GM21717 (cell line): ENCODE results near the gene KRT20.
"Not testable (repeated sequence)": the region's sequence is repeated elsewhere in the genome, so short reads cannot be mapped to it uniquely, and the experiment has no call there.

Source experiments
- ATAC-seq: cut with Tn5 transposase; IDR thresholded peaks from one replicate; pipeline ENCODE4 v1.9.1; 2021; ENCODE audit warnings: mild to moderate bottlenecking, moderate library complexity; ENCODE audit not compliant: unreplicated experiment

KRT20 gene

GRCh38 chr17:40900809-40901356 lies 15.8 kb upstream of the KRT20 start:
- ATAC-seq, result no peak

- no peak for ATAC-seq
Measured at GRCh38 chr17:40896916-40897455, 11.9 kb upstream of the KRT20 start.

- no peak for ATAC-seq
Measured at GRCh38 chr17:40895106-40895730, 10.2 kb upstream of the KRT20 start.

- ATAC-seq, result no peak
Measured at GRCh38 chr17:40888196-40888720, 3.2 kb upstream of the KRT20 start.

DNA sequence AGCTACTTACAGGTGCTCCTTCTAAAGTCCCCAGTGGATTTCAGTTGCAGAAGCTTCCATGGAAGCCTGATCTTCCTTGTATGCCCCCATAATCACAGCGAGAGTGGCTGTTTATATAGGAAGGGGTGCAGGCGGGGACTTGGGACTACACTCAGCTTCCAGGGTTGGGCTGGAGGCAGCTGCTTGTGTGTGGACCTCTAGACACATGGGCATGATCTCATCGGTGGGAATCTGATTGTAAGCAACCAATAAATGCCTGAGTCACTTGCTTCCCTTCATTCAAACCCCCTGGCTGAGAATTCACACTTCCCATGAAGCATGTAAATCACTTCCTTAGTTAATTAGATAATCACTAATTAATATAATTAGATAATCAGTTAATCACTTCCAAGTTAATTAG lies 1.0 kb upstream of the KRT20 start:
- no peak for ATAC-seq

DNA sequence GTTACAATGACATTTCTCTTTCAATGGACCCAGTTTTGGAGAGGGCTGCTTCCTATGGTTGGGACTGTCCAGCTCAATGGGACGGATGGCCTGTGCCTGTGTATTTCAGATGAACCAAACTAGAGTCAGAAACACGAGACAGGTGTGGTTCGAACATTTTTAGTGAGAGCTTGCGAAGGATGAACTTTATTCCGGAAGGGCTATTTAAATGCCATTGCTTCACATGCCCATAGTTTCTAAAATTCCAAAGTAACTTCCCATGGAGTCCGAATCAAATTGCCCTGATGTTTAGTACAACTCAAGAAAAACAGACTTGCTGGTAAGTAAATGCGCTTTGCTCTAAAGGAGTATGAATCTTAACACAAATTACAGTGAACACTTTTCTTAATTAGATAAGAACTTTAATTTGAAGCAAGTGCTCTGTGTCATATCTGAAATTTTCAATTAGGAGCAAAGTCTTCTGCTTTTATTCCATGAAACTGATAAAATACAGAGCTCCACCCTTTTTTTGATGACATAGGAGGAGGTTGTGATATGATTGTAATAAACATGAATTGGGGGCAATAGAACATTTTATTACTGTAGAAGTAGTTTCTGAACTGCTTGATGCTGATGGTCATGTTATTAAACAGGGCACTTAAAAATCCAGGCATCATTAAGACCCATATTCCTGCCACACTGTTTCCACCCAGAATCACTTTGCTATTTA lies 1.3 kb downstream of the KRT20 start:
- no peak for ATAC-seq

DNA sequence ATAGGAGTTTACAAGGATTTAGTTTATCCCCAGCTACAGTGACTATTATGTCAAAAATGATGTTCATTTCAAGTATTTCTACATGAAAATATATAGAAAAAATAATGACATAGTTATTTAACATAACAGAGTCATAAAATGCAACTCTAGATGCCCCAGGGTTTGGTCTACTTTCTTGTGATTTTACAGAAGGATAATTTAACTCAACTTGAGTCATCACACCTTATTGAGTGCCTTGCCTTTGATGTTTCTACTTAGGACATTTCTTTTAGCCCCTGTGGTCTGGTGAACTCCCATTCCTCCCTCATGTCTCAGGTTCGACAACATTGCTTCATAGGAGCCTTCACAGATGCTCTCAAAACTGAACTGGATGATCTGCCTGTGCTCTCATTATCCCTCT lies 2.0 kb downstream of the KRT20 start:
- ATAC-seq, result no peak

GRCh38 chr17:40879026-40879425 lies 6.0 kb downstream of the KRT20 start:
- no peak for ATAC-seq

GRCh38 chr17:40878044-40878443 lies 7.0 kb downstream of the KRT20 start:
- ATAC-seq, result no peak

DNA sequence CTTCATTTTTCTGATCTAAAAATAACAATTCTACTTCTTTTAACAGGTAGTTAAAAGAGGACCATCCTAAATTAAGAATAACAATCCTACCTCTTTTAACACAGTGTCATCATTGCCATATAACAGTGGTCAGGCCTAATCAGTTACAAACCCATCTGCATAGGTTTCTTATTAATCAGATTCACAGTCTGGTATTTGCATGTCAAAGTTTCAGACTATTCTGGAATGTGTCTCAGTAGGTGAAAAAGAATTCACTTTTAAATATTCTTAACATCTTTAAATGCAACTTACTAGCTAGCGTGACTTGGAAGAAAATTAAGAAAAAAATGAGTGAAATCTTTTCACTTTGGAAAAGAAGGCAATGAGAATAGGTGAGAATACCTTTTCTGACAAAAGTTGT lies 11.2 kb downstream of the KRT20 start:
- ATAC-seq, result no peak

- no peak for ATAC-seq
Measured at GRCh38 chr17:40873255-40873654, 11.8 kb downstream of the KRT20 start.

DNA sequence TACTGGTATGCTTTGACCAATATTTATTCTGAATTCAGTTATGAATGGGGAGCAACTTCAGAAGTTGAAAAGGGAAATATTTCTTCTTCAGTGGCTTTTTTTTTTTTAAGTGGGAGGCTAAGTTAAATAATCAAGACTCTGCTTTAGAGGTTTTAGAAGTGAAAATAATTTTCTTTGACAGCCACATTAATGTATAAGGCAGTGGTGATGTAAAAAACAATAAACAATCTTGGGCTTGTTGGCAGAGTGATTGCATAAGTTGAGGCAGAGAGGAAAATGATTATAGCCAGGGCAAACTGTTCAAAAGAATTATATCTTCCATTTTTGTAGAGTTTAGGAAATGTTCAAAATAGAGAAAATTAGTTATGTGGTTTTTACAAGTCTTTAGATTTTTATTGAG lies 12.6 kb downstream of the KRT20 start:
- no peak for ATAC-seq

- no peak for ATAC-seq
Measured at GRCh38 chr17:40871316-40871715, 13.7 kb downstream of the KRT20 start.

GRCh38 chr17:40870136-40870535 lies 14.9 kb downstream of the KRT20 start:
- no peak for ATAC-seq

DNA sequence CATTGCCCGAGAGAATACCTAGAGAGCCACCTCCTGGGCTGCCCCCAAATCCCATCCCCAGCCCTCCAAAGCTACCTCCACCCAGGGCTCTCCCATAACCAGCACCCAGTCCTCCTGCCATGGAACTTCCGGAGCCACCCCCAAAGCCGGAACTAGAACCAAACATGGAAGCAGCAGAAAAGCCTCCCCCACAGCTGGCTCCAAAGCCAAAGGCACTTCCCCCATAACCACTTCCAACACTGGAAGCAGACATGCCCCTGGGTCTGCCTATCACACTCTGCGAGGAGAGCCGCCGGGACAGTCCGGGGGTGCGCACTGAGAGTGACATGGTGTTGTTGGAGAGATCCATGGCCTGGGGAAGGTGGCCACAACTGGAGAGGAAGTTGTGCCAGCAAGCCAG lies 18.2 kb downstream of the KRT20 start, which contains the start of gene KRT12:
Gene KRT12, minus strand, starts transcription at position 386 of the 400 bp plus-strand sequence. Its CDS starts 37 bp downstream, at position 349.
- no peak for ATAC-seq

GRCh38 chr17:40864661-40865390 lies 20.2 kb downstream of the KRT20 start:
- ATAC-seq, result no peak

DNA sequence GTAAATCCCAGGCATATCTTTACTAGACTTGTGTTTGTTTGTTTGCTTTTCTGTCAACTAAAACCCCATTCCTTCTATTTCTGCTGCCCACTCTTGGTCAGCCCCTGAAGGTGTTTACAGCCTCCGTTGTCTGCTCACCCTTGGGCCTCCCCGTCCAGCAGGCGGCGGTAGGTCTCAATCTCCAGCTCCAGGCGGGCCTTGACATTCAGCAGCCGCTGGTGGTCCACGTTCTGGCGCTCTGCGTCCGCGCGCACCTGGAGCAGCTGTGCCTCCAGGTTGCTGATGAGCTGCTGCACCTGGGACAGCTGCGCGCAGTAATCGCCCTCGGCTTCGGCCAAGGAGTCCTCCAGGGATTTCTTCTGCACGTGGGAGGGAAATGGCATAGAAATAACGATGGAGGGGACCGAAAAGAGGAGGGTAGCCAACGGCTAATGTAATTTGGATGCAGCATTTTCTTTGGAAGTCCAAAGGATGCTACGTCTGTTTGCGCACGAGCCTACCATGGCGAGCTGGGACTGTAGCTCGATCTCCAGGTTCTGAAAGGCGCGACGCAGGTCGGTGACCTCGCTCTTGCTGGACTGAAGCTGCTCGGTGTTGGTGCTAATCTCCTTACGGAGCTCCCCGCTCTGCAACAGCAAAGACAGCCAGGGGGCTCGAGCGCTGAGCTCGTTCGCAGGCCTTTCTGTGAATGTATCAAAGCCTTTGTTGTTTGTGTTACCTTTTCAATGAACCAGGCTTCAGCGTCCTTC lies 21.9 kb downstream of the KRT20 start:
- ATAC-seq, result no peak

- no peak for ATAC-seq
Measured at GRCh38 chr17:40859536-40859935, 25.5 kb downstream of the KRT20 start.

DNA sequence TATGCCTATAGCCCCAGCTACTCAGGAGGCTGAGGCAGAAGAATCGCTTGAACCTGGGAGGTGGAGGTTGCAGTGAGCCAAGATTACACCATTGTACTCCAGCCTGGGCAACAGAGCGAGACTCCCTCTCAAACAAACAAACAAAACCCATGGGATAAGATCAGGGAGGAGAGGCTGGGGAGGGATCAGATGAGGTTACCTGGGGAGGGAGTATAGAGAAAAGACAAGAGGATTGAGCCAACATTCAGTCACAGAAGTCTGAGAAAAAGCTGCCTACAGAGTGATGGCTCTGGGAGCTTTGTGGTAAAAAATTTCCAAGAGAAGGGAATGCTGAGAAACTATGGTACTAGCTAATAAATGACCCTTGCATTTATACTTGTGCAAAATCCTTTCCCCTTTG lies 26.4 kb downstream of the KRT20 start:
- not testable (repeated sequence) for ATAC-seq

GRCh38 chr17:40857535-40857934 lies 27.5 kb downstream of the KRT20 start:
- ATAC-seq, result no peak
